Non-pigmented ciliary epithelial cell (primary cell): ENCODE results near the gene EEFSEC.

ENCODE experiments used
- DNase-seq: peaks from one replicate; pipeline ENCODE4 v3.0.0-alpha.2; 2010; ENCODE audit warnings: low read depth

Gene EEFSEC

GRCh38 chr3:128217702-128218547 is 64.6 kb downstream of the EEFSEC start:
- DNase-seq: no peak

- no peak for DNase-seq
Observed at GRCh38 chr3:128218548-128219257, 65.4 kb downstream of the EEFSEC start.

GRCh38 chr3:128221328-128221727 is 68.0 kb downstream of the EEFSEC start:
- DNase-seq: no peak

GRCh38 chr3:128222796-128223385 is 69.6 kb downstream of the EEFSEC start:
- no peak for DNase-seq

GRCh38 chr3:128226186-128226725 is 73.0 kb downstream of the EEFSEC start:
- no peak for DNase-seq

- DNase-seq: no peak
Observed at GRCh38 chr3:128226795-128227395, 73.6 kb downstream of the EEFSEC start.

- DNase-seq: no peak
Observed at GRCh38 chr3:128227507-128227906, 74.2 kb downstream of the EEFSEC start.

GRCh38 chr3:128228366-128228910 is 75.2 kb downstream of the EEFSEC start:
- no peak for DNase-seq

- DNase-seq: no peak
Observed at GRCh38 chr3:128229106-128229857, 76.0 kb downstream of the EEFSEC start.

- DNase-seq: no peak
Observed at GRCh38 chr3:128231606-128232005, 78.3 kb downstream of the EEFSEC start.

GRCh38 chr3:128232376-128233178 is 79.3 kb downstream of the EEFSEC start:
- DNase-seq: no peak

- DNase-seq: no peak
Observed at GRCh38 chr3:128235207-128235926, 82.1 kb downstream of the EEFSEC start.

GRCh38 chr3:128236657-128237056 is 83.4 kb downstream of the EEFSEC start:
- DNase-seq: no peak

- no peak for DNase-seq
Observed at GRCh38 chr3:128237348-128238183, 84.3 kb downstream of the EEFSEC start.

- DNase-seq: no peak
Observed at GRCh38 chr3:128238184-128238489, 84.9 kb downstream of the EEFSEC start.

GRCh38 chr3:128239304-128239703 is 86.0 kb downstream of the EEFSEC start:
- no peak for DNase-seq

GRCh38 chr3:128240232-128240631 is 87.0 kb downstream of the EEFSEC start:
- DNase-seq: no peak

GRCh38 chr3:128241741-128242140 is 88.5 kb downstream of the EEFSEC start:
- DNase-seq: no peak
